BE2C (cell line): ENCODE measurements around the gene MON2.
A peak's percentile ranks its signal among the peaks of the same experiment; 100 is the strongest.

Source experiments
- DNase-seq: peaks from one replicate; pipeline ENCODE4 v3.0.0-alpha.2; 2020
- H3K27me3 ChIP-seq: fragments of 250-450 bp; sonication (Bioruptor Pico); 2 replicates; pipeline ENCODE4 v1.5.1; 2020; ENCODE audit warnings: mild to moderate bottlenecking
- H3K36me3 ChIP-seq: fragments of 250-450 bp; sonication (Bioruptor Pico); 2 replicates; pipeline ENCODE4 v1.5.1; 2020; ENCODE audit warnings: mild to moderate bottlenecking
- H3K4me1 ChIP-seq: fragments of 250-450 bp; sonication (Bioruptor Pico); 2 replicates; pipeline ENCODE4 v1.5.1; 2020
- H3K4me3 ChIP-seq: 2 replicates; pipeline ENCODE4 v1.5.1; 2011; ENCODE audit warnings: low read depth, low read length
- H3K9me3 ChIP-seq: fragments of 250-450 bp; sonication (Bioruptor Pico); 2 replicates; pipeline ENCODE4 v1.5.1; 2020
- CTCF ChIP-seq: IDR thresholded peaks from 2 replicates; pipeline ENCODE4 v1.5.1; 2012; ENCODE audit warnings: mild to moderate bottlenecking, low read depth, low read length

MON2 gene

DNA sequence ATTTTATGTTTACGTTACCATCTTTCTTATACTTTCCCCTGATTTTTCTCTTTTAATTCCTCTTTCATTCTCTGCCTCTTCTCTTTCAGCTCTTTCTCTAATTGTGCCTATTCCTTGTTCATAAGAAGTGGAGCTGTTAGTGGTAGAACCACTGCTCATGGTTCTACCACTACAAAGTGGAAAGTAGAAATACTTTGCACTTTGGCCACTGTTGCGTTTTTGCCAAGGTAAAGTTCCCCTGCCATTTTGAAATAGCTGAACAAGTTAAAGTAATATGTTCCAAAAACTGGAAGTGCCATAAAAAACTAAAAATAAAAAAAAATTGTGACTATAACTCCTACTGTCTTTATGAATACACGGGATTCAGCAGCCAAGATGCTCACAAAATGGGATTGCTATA, 130.6 kb downstream of the MON2 start:
- no peaks in the 10 kb centered on the region for H3K27me3 ChIP-seq
- no peaks in the 10 kb centered on the region for H3K36me3 ChIP-seq
- H3K9me3 ChIP-seq = no peaks in the 10 kb centered on the region
- peaks cover 3% of the 10 kb centered on the region for H3K4me1 ChIP-seq
- H3K4me3 ChIP-seq = no peak overlapping the region
- TF ChIP-seq CTCF = no peak
- DNase-seq = no peak

DNA sequence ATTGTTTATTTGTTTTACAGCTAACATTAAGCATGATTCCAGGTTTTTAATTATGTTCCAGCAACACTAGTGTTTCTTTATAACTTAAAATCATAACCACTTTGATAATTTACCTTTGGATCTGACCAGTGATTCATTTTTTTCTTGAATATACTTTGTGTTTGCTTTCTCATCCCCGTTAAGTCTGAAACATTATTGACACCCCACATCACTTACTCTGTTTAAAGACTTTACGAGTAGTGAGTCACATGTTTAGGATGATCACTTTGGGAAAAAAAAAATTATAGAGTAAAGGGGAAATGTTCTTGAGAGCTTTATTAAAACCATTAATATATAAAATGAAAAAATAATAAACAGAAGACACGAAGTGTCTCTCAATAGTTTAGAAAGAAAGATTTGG, 132.2 kb downstream of the MON2 start:
- no peak for TF ChIP-seq CTCF
- DNase-seq = no peak
- Histone ChIP-seq H3K4me3 (no peak overlapping the region), H3K27me3 (no peaks in the 10 kb centered on the region), H3K36me3 (no peaks in the 10 kb centered on the region), H3K9me3 (no peaks in the 10 kb centered on the region), H3K4me1 (peaks cover 3% of the 10 kb centered on the region)

- Histone ChIP-seq H3K4me1 (peaks cover 3% of the 10 kb centered on the region), H3K9me3 (no peaks in the 10 kb centered on the region), H3K36me3 (no peaks in the 10 kb centered on the region), H3K27me3 (no peaks in the 10 kb centered on the region), H3K4me3 (no peak overlapping the region)
- peak; percentile 48 for TF ChIP-seq CTCF
- no peak for DNase-seq
Measured at GRCh38 chr12:62599854-62600437, 133.3 kb downstream of the MON2 start.

GRCh38 chr12:62601765-62602164, 135.1 kb downstream of the MON2 start:
- Histone ChIP-seq H3K4me3 (peak overlapping the region; percentile 91), H3K27me3 (no peaks in the 10 kb centered on the region), H3K9me3 (no peaks in the 10 kb centered on the region), H3K4me1 (peaks cover 3% of the 10 kb centered on the region), H3K36me3 (no peaks in the 10 kb centered on the region)
- TF ChIP-seq CTCF = no peak
- no peak for DNase-seq

DNA sequence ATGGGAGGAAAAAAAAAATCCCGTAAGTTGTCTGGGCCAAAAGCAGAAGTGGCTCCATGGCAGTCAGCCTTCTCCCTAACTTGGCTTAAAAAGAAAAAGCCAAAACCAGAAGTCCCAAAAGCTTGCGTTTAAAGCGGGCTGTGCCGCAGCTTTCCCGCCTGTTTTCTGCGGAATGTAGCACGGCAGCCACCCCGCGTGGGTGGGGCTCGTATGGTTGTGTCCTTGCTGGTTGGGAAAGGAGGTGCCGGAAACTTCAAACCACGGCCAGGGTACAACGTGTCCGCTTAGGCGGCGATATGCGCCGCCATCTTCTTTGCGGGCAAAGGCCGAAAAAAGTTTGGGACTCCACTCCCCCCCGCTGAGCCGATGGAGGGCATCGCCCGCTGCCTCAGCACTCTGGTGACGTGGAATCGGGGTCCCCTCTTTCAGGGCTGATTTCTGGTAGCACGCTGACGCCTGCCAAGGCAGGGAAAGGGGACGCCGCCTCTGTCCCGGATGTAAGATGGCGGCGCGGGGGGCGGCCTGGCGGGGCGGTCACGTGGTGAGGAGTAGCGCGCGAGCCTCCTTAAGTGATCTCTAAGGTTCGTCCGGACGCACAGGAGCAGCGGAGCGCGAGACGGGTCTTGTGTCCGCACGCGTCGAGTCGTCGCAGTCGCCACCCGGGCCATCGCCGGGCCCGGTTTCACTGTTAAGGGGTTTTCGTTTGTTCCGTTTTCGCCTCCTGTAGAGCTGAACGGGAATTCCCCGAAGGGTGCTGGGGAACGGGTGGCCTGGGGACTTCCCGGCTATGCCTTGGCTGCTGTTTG, 135.8 kb downstream of the MON2 start:
- Histone ChIP-seq H3K36me3 (no peaks in the 10 kb centered on the region), H3K9me3 (no peaks in the 10 kb centered on the region), H3K4me3 (peak overlapping the region; percentile 91), H3K4me1 (peaks cover 3% of the 10 kb centered on the region), H3K27me3 (no peaks in the 10 kb centered on the region)
- DNase-seq = peak; percentile 93
- no peak for TF ChIP-seq CTCF
